ENCODE measurements around the gene UBE4B. TPM values are rescaled to one million over a fixed set of nuclear protein-coding genes. Genes with fewer than 3 reads are reported as not detected.

Gene UBE4B
- total and polyA plus RNA-seq, 2 of the 13 experiments (the other 11 are each of a cell fraction or from before 2014, with no cell fraction given): 15.2 to 24.8 TPM

DNA sequence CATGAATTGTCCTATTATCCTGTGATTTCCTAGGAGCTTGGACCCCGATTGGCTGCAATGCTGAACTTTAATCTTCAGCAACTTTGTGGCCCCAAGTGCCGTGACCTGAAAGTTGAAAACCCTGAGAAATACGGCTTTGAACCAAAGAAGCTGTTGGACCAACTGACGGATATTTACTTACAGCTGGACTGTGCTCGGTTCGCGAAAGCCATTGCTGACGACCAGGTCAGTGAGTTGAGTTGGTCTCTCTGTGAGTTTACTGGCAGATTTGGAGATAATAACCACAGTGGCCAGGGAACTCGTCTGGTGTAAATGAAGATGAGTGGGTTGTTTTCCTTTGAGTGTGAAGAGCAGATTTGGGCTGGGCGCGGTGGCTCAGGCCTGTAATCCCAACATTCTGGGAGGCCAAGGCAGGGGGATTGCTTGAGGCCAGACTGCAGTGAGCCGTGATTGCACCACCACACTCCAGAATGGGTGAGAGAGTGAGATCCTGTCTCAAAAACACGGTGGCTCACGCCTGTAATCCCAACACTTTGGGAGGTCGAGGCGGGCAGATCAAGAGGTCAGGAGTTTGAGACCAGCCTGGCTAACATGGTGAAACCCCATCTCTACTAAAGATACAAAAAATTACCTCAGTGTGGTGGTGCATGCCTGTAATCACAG, 138.5 kb downstream of the UBE4B start (continued):
- TF ChIP-seq, protein P1, sequence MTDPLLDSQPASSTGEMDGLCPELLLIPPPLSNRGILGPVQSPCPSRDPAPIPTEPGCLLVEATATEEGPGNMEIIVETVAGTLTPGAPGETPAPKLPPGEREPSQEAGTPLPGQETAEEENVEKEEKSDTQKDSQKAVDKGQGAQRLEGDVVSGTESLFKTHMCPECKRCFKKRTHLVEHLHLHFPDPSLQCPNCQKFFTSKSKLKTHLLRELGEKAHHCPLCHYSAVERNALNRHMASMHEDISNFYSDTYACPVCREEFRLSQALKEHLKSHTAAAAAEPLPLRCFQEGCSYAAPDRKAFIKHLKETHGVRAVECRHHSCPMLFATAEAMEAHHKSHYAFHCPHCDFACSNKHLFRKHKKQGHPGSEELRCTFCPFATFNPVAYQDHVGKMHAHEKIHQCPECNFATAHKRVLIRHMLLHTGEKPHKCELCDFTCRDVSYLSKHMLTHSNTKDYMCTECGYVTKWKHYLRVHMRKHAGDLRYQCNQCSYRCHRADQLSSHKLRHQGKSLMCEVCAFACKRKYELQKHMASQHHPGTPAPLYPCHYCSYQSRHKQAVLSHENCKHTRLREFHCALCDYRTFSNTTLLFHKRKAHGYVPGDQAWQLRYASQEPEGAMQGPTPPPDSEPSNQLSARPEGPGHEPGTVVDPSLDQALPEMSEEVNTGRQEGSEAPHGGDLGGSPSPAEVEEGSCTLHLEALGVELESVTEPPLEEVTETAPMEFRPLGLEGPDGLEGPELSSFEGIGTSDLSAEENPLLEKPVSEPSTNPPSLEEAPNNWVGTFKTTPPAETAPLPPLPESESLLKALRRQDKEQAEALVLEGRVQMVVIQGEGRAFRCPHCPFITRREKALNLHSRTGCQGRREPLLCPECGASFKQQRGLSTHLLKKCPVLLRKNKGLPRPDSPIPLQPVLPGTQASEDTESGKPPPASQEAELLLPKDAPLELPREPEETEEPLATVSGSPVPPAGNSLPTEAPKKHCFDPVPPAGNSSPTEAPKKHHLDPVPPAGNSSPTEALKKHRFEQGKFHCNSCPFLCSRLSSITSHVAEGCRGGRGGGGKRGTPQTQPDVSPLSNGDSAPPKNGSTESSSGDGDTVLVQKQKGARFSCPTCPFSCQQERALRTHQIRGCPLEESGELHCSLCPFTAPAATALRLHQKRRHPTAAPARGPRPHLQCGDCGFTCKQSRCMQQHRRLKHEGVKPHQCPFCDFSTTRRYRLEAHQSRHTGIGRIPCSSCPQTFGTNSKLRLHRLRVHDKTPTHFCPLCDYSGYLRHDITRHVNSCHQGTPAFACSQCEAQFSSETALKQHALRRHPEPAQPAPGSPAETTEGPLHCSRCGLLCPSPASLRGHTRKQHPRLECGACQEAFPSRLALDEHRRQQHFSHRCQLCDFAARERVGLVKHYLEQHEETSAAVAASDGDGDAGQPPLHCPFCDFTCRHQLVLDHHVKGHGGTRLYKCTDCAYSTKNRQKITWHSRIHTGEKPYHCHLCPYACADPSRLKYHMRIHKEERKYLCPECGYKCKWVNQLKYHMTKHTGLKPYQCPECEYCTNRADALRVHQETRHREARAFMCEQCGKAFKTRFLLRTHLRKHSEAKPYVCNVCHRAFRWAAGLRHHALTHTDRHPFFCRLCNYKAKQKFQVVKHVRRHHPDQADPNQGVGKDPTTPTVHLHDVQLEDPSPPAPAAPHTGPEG (CRISPR knock-in tag; IDR thresholded peaks at IDR 0.05): peak; percentile 67; the same call in 1 of the 2 replicates
- TF ChIP-seq PHF8 (CRISPR knock-in tag; IDR thresholded peaks at IDR 0.05) (0 out of 2 replicates have a peak, but pooled peaks have one; percentile 23), ZNF503 (CRISPR knock-in tag; IDR thresholded peaks at IDR 0.05) (peak; percentile 80; the same call in 1 of the 2 replicates), GATAD2A (CRISPR knock-in tag; IDR thresholded peaks at IDR 0.05) (peak; percentile 87), RXRA (CRISPR knock-in tag; IDR thresholded peaks at IDR 0.05) (peak; percentile 80), FLYWCH1 (CRISPR knock-in tag; IDR thresholded peaks at IDR 0.05) (no peak), ZNF382 (CRISPR knock-in tag; IDR thresholded peaks at IDR 0.05; ENCODE audit: borderline replicate concordance) (no peak), SYNCRIP (IDR thresholded peaks at IDR 0.05; ENCODE audit: insufficient read depth, low read depth, low read length) (no peak), ZNF501 (CRISPR knock-in tag; IDR thresholded peaks at IDR 0.05) (peak; percentile 90), TAF15 (IDR thresholded peaks at IDR 0.05; ENCODE audit: low read depth, low read length, poor library complexity, severe bottlenecking) (no peak), HOXD1 (CRISPR knock-in tag; IDR thresholded peaks at IDR 0.05) (peak; percentile 57; the same call in 1 of the 2 replicates), ZNF776 (CRISPR knock-in tag; IDR thresholded peaks at IDR 0.05) (no peak), RERE (CRISPR knock-in tag; IDR thresholded peaks at IDR 0.05; ENCODE audit: low read depth) (0 out of 2 replicates have a peak, but pooled peaks have one; percentile 28)
- TF ChIP-seq, protein P2, sequence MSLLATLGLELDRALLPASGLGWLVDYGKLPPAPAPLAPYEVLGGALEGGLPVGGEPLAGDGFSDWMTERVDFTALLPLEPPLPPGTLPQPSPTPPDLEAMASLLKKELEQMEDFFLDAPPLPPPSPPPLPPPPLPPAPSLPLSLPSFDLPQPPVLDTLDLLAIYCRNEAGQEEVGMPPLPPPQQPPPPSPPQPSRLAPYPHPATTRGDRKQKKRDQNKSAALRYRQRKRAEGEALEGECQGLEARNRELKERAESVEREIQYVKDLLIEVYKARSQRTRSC (CRISPR knock-in tag; IDR thresholded peaks at IDR 0.05; ENCODE audit: low read depth): no peak

Measured in HepG2 (cell line).